Limb (tissue), 2 donors: ENCODE data around the gene MINDY1.

Experiments used
- DNase-seq, 2 donors: peaks; one replicate each; pipeline ENCODE4 v3.0.0-alpha.2; 2016; ENCODE audit errors: extremely low spot score in 2 of 2

MINDY1 gene

DNA sequence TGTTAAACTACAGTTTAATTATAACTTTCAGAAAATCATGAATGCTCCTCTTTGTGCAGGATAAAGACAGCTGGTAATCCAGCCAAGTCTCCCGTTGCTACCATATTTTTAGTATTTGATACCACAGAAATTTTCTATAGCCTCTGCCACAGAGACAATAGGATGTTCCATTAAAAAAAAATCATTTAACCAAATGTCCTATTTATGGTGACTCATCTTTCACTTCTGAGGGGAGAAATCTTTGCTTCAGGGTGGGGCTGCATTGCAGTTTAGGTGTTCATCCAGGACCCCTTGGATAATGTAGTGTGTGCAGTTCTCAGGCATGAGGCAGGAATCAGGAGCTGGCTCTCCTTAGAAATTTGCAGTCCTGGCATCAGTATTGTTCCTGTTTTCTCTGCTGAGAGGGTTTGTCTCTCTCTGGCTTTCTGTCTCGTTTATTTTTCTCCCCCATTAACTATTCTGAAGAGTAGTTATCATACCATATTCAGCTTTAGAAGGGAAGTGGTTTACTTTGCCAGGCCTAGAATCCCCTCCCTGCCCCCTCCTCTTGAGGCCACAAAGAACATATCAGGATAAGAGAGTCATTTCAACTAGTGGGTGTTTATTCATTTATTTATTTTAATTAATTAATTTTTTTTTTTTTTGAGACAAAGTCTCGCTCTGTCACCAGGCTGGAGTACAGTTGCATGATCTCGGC, 4.6 kb upstream of the MINDY1 start:
- DNase-seq: no peak

DNA sequence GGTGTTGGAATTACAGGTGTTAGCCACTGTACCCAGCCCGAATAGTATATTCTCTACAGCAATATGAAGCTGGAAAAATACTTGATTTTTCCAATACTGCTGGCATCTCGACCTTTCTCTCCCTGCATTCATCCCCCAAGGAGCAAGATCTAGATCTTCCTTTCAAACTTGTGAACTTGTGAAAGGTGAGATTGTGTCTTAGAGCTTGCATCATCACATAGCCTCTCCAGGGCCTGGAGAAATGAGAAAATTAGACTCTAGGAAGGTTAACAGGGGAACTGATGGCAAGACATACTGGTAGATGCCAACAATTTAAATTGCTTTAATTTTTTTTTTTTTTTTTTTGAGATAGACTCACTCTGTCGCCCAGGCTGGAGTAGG, 3.6 kb upstream of the MINDY1 start:
- DNase-seq: no peak

DNA sequence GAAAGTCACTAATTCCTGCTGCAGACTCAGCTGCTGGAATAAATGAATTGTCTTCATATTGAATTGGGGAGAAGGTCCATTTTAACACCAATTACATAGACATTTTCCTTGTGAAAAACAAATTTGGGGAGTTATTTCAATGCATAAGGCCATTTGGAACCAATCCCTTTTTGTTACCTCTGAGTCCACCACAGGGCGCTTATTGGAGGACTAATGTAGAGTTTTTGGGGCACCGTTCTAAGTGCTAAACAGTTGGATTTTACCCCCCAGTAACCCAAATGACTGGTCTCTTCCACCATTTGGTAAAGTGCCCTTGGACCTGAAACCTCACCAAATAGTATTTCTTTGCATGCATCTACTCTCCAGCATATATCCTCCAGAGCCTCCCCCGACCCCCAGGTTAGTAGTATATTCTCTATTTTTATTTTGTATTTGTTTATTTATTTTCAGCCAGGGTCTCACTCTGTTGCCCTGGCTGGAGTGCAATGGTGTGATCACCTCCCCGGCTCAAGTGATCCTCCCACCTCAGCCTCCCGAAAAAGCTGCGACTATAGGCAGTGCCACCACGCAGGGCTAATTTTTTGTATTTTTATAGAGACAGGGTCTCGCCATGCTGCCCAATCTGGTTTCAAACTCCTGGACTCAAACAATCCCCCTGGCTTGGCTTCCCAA, 3.1 kb upstream of the MINDY1 start:
- DNase-seq: no peak

DNA sequence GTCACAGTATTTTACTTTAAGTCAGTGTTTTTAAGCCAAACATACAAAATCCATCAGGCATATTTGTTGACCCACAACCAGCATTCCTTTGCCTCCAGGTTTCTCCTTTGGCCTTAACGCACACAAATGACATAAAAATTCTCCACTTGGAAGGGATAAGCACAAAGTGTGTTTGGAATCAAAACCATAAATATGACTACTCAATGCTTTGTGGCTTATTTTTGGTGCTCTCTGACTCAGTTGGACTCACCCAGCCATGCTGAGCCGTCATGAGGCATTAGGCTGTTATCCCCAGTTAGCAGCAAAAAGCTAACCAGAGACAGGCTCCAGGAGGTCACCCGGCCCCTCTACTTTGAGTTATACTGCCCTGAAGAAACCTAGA, 2.5 kb upstream of the MINDY1 start:
- DNase-seq: no peak

DNA sequence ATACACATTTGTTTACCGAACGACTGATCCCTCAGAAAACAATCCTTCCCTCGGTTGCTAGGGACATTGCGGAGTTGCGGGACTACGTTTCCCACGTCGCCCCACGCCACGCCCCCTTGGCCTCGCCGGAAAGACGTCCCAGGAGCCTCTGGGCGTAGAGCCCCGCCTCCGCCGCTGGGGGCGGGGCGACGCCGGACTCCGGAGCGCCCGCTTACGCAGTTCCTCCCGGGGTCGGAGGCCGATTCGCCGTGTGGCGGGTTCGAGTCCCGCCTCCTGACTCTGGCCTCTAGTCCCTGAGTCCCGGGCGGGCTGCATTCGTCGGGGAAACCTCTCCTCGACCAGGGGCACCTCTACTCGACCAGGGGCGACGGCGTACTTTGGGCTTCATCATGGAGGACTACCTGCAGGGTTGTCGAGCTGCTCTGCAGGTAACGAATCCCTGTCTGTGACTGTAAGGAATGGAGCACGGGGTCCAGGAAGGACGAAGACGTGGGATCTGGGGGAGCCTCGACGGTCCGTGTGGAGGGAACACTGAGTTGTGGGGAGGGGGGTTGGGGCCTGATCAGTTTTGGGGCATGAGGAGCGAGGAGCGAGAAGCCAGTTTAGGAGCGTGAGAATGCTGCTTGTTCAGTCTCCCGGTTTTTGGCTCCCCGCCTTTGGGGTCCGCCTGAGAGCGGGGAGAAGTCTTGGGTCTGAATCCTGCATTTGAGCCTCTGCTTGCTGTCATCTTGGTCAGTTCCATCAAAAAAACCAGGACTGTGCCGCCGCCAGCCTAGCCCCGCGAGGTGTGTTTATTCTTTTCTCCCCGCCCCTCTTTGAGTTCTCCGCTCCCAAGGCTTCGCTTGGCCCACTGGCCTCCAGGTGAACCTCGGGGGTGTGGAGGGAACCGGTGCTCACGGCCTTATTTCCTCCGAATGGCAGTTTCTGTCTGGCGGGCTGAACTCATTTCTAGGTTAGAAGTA, 1.8 kb upstream of the MINDY1 start, which contains the start of gene PRUNE1:
PRUNE1 (plus strand) TSS at position 206 of the 962 bp plus-strand sequence; CDS start at position 390, 184 bp downstream.
- DNase-seq: peak; percentile 97

DNA sequence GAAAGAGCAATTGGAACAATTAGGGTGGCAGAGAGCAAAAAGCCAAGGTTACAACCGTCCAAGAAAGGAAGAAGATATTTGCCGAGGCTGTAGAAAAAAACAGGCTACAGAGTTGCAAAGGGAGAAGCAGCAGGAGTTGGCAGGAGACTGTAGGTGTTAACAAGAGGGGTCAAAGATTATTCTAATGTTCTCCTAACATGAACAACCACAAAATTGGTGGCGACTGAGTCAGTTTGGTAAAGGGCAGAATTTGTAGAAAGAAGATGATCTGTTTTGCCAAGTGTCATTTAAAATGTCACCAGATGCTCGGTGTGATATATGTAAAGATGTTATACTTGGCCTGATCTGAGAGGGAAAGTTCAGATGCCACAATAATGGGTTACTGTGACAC, 1.1 kb upstream of the MINDY1 start:
- no peak for DNase-seq

DNA sequence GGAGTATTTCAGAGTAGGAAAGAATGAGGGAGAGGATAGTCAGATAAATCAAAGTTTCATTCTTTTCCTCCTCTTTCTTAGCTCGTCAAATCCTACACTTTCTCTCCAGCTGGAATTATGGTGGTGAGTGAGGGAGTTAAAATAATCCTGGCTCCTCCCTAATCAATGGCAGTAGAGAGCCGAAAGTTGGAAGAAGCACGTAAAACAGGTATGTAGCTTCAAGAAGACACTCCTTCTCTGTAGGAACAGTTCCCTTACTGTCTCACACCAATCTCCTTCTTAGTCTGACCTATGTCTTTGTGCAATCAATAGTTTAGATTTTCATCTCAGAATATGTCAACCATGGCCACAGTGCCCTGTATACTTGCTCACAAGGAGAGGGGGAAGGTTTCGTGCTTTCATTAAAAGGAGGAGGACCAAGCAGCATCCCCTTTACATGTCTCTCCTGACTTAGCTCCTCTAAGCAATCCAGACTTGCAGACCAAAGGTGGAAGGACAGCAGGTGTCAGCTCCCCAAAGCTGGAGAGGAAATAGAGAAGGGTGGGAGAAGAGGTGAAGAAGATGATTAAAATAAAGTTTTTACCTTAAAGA, 878 bp downstream of the MINDY1 start:
- DNase-seq: no peak

DNA sequence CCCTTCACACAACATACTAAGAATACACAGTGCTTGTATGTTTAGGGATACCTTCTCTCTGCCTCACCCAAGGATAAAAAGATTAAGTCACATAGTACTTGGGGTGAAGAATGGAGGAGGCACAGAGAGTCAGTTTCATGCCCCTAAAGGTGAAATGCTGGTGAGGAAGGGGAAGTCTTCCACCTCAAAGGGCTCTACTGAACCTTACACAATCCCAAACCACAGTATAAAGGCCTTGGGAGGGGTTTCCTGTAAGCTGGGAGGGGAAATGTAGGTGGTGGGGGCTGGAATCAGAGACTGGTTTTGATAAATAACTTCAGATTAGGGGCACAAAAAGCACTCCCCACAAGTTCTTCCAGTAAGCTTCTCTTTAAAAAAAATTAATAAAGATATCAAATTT, 3.5 kb downstream of the MINDY1 start:
- no peak for DNase-seq

DNA sequence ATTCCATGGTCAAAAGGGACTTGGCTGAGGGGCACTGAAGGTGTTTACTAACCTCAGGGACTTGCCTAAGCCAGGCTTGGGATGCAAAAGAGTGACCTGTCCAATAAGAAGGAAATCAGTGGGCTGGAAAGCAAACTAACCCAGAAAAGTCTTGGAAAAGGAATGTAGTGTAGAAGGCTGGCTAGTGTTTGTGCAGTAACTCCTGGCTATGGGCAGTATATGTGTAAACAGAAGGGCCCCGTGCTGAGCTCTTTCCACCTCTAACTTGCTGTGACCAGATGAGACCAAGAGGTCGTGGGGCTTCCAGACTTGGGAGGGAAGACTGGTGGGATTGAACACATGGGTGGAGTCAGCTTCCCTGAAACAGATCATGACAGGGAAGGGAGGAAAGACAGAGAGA, 4.1 kb downstream of the MINDY1 start:
- DNase-seq: no peak

DNA sequence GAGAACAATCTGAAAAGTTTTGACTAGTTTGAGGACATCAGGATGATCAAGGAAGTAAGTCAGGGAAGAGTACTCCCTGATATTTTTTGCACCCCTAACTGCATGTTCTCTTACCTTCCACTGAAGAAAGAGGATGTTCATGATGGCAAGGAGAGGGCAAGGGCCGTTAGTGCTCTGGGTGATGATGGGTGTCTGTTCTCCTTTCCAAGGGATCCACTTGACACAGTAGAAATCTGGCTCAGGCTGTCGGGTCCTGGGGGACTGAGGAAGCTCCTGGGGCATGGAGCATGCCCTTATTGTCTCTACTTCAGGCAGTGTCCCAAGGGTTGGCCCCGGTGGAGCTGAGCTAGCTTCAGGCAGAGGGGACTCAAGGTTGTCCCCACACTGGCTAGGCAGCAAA, 4.7 kb downstream of the MINDY1 start:
- DNase-seq: no peak

DNA sequence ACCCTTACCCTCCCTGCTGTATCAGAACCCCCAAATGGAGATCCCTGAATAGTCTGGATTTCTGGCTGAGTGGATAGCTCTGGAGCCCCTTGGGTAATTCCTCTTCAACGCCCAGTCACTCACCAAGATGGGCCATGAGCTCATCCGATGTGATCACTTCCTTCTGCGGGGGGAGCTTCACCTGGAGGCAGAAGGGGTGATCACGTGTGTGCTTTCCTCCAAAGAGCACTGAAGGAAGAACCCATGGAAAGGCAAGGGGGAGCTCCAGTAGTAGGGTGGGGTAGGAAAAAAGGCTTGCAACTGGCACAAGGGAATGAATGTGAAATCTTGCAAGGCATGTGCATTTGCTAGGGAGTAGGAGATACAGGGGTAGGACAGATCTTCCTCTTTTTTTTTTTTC, 5.1 kb downstream of the MINDY1 start:
- no peak for DNase-seq

DNA sequence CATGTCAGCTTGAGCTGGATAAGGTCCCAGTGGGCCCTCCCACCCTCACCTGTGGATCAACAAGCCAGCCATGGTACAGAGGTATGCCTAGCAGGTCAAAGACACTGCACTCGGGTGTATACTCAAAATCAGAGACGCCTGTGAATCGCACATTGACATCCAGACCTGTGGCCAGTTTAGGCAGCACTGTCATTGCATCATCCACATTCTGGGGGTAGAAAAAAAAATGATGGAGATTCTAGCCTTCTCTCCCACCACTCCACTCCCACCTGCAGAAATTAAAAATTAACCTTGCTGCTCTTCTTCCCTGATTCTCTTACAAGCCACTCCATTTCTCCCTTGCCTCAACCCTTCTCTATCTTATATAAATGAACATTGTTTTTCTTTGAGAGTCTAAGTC, 6.3 kb downstream of the MINDY1 start:
- DNase-seq: no peak

DNA sequence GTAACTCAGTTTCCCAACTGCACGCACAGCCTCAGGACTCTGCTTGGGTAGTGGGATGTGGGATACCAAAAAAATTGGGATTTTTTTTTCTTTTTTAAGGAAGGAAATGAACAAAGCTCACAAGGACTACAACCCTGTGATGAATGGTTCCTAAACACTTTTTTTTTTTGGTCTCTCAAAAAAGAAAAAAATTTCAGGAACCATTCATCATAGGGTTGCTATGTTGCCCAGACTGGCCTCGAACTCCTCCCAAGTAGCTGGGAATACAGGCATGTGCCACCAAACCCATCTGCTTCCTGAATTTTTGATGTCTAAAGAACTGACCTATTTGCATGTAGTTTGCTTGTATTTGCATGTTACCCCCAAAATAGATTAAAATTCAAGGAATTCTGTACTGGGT, 6.8 kb downstream of the MINDY1 start:
- DNase-seq: no peak

DNA sequence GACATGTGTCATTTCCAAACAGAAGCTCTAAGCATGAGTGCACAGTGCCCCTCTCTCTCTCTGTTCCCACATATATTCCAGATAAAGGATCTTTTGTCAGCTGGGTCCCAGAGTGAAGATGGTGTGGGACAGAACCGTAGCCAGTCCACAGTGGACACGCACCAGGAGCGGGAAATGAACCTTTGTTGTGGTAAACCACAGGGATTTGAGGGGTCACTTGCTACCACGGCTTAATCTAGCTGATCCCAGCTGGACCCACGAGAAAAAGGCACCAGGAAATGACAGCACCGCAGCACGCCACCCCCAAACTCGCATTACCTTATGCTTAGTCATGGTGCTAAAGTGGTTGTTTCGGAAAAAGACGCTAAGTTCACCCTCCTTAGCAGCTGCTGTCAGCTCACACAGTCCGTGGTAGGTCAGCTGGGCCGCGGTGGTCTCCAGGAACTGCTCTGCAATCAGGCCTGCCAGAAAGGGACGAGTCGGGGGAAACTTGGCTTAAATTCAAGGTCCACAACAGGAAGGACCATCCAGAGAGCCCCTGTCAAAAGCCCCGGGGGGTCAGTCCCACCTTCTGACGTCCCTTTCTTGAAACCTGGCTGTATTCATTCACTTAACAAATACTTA, 7.5 kb downstream of the MINDY1 start:
- no peak for DNase-seq

DNA sequence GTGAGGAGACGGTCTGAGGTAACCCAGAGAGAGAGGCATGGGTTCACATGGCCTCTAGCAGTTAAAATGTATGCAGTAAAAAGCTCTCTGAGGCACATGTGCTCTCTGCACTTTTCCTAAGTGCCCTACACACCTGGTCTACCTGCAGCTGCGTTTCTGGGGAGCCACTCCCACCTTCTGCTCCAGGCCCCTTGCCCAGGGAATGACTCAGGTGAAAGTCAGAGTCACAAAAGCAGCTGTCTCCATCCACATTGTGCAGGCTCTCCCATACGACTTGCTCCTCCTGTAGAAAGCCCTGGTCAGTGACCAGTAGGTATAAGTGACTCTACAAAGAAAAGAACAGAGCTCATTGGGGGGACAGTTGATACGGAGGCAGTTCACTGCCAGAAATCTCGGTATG, 8.8 kb downstream of the MINDY1 start:
- DNase-seq: no peak

DNA sequence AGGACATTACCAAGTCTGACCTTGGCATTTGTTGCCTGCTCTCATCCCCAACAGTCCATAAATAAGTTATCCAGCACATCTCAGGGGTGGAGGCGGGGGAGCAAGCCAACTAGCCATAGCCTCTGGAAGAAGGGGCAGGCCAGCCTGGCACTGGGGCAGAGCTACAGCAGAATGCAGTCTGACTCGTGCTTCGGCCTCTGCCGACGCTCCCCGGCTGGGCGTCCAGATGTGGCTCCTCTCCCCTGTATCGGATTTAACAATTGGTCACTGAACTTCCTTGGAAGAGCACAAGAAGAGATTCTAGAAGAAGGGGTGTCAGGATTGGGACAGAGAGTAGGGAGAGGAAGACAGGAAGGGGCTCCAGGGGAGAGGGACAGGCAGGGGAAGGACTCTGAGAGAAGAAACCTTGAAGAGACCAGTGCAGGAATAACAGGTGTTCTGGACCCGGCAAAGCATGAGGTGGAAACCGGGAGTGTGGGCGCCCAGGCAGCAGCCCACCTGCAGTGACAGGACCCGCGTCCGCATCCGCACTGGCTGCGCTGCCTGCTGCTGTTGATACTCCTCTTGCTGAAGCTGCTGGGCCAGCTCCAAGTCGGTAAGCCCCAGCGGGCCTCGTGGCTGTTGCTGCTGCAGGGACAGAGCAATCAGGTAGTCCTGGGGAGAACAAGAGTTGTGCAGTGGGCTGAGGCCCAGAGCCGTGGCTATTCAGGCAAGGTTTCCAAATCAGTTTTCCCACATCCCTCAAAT, 9.4 kb downstream of the MINDY1 start:
- DNase-seq: no peak

DNA sequence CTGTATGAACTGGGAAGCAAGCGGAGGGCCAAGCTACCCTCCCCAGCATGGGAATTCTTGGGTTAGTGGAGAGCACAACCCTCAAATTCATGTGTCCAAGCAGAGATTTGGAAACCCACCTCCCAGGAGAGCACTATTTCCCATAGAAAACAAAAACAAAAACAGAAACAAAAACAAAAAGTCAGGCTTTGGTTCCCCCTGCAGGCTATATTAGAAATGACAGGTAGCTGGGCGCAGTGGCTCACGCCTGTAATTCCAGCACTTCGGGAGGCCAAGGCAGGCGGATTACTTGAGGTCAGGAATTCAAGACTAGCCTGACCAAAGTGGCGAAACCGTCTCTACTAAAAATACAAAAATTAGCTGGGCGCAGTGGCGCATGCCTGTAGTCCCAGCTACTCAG, 10.8 kb downstream of the MINDY1 start:
- no peak for DNase-seq

DNA sequence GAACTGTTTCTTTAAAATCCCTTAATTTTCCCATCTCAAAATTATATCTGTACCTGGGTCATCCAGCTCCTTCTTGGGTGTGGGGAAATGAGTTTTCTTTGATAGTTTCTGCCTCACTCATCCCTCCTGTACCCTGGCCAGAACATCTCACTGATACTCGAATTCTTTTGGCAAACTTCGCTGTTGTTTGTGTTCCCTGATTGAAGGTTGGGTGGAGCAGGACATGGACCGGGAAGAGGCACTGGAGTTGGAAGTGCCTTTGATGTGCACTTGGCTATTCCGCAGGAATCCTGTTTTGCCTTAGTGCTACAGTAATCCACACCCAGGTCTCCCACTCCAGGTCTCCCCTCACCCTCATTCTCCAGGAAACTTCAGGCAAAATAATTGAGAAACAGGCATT, 11.2 kb downstream of the MINDY1 start:
- no peak for DNase-seq

DNA sequence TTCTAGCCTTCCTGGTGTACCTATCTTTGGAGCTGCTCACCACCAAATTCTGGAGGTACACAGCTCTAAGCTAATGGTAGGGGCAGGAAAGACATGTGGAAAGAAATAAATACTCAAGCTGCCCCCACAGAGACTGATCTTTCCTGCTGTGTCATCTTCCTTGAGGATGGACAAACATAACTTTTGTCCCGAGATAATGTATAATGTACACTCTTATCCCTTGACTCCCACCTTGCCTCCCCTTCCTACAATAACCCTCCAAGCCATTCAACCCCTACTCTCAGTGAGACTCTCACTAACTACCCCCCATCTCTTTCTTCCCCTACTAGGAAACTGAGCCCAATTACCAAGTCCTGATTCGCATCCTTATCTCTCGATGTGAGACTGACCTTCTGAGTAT, 12.5 kb downstream of the MINDY1 start:
- no peak for DNase-seq

DNA sequence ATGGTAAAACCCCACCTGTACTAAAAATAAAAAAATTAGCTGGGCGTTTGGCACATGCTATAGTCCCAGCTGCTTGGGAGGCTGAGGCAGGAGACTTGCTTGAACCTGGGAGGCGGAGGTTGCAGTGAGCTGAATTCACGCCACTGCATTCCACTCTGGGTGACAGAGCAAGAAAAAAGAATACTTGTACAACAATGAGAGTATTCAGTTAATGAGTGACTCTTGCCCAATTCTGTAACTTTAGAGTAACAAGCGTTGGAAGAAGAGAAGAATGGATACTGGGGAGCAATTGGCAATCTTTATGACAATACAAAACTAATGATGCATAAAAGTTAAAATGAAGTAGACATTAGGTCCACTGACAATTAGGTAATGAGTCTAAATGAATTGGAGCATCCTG, 14.1 kb downstream of the MINDY1 start:
- DNase-seq: no peak

DNA sequence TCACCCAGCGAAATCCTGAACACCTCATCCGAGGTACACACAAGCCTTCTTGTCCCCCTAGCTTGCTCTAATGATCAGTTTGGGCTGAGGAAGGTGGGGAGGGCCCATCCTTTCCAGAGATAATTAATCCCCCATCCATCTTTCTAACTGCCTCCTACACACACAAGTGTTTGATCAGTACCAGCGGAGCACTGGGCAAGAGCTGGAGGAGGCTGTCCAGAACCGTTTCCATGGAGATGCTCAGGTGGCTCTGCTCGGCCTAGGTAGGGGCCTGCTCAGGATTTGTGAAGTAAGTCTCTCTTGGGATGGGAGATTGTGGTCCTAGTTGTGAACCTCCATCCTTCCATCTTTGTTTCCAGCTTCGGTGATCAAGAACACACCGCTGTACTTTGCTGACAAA, 18.8 kb downstream of the MINDY1 start:
- no peak for DNase-seq
